ENCODE data around the gene CCDC122. TPM values are rescaled to one million over a fixed set of nuclear protein-coding genes. Genes with fewer than 3 reads are reported as not detected.

Gene CCDC122
- polyA plus RNA-seq, 5 donors = 3.5 to 7.9 (median 5.9) TPM

DNA sequence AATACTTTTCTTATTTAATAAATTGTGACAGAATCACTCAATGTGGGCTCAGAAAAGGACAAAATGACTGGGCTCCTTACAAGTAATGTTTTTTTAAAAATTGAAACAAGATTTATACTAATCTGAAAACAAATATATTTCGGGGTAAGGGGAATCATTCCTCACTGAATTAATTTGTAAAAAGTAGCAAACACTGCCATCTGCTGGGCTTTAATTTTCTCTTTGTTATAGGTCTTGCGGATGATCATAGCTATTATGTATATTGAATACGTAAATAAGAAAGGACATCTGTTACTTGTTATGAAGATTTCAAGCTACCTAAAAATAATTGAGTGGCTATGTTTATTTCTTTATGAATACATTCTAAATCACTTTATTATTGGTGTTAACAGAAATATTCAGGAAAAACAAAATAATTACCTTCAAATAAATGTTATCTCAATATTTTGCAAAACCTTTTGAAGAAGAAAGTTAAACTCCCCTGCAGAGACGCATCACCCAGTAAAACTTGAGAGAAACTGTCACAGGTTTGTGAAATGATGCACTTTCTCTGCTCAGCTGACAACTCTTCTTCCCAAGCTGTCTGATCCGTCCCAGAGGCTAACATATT, 75.0 kb downstream of the CCDC122 start:
- DNase-seq = peak; percentile 42 to 66

DNA sequence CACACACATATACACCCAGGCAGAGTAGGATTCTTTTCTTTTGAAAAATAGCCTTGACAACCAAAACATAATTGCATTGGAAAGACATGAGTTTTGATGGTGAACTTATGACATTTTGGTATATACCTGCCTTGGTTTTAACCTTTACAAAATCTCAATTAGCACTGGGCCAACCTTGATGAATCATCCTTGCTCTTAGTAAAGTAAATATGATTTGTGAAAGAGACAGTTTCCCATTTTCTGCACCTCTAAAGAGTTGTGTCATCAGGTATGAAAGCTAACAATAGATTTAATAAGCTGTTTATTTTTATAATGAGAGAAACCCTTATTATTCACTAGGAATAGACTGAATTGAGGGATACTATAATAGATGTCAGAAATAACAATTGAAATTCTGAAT, 77.0 kb downstream of the CCDC122 start:
- DNase-seq = no peak

DNA sequence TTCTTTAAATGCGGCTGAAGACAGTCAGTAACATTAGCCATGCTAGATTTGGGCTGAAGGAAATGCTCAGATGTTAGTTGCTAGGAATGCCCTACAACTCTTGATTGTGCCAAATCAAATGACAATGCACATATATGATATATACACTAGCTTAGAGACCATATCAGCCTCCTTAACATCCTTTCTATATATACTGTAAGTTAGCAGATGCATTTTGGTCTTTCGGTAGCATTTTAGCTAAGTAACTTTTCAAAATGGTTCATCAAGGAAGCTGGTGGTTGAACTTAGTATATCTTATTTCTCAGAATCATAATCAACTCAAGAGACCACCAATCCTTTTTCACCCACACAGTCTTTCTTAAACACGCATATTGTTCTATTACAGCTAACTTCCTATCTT, 78.7 kb downstream of the CCDC122 start:
- no peak for DNase-seq

DNA sequence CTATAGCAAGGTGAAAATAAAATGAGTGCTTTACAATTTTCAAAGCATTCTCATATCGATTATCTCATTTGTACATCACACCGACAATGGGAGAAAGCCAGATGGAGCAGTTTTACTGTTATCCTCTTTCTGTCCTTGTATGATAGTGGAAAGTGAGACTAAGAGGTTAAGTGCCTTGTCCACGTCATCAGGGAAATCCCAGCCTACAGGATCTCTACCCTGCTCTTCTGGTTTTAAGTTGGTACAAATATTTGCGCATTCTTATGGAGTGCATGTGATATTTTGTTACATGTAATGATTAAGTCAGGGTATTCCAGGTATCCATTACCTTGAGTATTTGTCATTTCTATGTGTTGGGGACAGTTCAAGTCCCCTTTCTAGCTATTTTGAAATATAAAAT, 80.3 kb downstream of the CCDC122 start:
- no peak for DNase-seq

DNA sequence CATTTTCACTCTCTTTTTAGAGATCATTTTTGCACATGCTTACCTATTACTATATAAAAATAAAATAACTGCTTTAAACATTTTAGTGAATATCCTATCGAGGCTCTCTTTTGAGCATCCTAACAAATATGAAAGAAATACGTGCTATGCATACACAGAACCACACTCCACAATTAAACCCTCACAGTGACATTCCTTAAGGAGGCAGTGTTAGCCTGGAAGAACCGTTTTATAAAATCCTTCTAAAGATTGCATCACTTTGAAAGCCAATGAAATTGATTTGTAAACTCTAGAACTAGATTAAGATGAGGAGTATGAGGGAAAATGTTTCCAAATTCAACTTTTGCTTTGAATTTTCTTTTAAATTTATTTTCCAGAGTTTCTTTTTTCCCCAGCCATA, 81.7 kb downstream of the CCDC122 start:
- no peak for DNase-seq

DNA sequence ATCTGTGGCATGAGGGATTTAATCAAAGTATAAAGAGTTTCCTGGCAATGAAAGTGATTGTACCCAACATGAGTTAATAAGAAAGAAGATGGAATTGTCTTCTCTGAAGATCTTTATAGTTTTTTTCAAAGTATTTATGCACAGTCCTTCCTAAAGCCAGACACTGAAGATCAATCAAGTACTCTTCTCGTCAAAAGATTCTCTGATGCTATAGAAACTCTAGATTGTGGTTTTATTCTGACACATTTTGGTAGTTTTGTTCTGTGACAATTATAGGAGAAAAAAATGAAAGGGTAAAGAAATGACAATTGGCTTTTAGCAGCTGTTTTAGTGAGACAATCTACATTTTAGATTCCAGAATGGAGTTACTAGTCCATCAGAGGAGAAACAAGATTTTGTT, 82.4 kb downstream of the CCDC122 start:
- no peak for DNase-seq

DNA sequence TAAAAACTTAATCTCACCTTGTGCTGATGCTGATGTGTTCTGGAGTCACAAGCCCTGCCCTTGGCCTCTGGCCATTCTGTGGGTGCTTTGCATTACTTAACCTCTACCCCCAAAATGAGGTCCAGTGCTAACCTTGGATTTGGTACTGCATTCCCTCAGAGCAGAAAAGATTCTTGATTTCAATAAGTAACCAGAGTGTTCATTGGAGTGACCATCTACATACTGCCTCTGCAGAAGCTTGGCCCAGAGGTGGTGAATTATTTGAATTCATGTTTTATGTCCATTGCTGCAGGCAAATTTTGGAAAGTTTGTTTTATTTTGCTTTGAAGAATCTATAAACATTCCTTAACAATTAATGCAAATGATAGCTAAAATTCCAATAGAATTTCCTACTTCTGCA, 85.1 kb downstream of the CCDC122 start:
- DNase-seq = no peak

DNA sequence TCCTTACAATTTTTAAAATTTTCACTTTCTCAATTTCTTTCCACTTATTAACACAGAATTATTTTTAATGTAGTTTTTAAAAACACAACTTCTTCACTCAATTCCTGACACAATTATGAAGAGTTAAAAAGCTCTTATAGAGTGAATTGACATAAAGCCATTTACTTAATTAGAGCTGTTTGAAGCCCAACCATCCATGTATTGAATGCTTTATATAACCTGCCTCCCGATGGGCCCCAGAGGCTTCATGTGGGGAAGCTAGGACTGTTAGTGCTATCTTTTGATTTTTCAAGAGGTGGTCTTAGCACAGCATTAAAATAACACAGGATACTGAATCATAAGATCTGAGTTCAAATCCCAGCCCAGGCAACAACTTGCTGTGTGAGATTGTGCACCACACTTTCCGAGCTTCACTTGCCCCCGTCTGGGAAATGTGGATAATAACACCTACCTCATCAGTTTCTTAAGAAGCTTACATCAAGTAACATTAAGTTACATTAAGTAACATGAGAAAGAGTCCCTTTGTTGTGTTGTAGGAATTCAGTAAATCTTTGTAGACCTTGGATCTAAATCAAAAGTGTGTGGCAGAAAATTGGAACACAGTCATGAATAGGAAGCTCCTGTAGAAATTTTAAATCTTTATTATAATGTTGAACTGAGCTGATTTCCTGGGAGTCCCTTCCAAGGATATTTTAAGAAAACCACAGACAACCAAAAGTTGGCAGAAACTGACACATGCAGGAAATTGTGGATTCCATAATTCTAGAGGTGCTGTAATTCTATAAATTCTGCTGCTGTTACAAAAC, 87.3 kb downstream of the CCDC122 start:
- no peak for DNase-seq

DNA sequence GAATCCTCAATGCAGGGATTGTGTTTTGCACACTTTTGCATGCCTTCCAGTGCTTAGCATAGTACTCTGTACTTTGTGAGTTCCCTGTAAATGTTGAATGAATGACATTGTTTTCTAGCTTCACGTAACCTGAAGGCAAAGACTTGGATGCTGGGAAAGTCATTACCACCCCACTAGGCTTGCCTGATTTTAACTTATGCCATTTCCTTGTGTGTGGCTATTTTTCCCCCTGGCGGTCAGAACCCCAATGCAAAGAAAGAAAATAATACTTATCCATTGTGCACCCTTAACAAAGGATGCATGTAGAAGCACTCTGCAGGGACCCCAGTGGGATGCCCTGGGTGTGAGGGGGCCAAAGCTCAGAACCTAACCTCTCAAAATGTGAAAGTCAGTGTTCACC, 91.5 kb downstream of the CCDC122 start:
- peak in 1 of 2 donors; percentile 42 for DNase-seq

DNA sequence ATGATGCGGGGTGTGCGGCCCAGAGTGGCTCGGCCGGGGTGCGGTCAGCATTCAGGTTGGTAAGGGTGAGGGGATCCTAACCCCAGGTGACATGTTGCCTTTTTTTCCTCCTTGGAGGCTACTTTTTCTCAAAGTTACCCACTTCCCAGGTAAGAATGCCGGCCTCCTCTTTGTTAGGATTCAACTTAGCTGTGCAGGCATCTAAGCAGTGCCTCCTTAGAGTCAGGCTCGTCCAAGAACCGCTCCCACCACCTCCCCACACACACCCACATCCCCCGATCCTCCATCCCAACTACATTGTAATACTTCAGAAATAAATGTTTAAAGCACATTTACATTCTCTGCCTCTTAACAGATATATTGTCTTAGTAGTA, 92.0 kb downstream of the CCDC122 start:
- no peak for DNase-seq

DNA sequence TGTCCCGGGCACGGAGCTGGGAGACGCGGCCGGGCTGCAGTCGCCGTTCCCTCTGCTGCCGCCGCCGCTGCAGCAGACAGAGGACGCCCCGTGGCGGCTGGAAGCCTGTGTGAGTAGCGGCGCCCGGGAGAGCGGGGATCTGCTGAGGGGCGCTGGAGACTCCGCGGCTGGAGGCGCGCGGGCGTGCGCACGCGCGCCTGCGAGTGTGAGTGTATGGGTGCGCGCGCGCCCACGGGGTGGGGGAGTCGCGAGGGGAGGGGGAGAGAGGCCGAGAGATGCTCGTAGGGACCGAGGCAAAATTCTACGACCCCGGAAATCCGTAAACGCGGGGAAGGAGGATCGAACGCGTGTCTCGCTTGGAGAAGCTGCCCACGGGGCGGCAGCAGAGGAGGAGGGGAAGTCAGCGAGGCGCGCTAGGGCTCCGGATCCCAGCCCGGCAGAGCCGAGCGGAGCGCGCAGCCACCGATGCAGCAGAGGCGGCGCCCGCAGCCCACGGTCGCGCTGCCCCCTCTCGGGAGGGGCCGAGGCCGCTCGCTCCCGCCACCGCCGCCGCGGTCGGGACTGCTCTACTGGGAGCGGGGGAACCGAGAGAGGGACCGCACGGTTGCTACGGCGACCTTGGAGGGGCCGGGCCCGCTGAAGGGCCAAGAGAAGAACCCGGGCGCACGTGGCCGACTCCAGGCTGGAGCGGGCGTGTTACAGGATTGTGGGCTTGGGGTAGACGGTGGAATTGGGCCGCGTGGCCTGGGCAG, 92.6 kb downstream of the CCDC122 start, which contains the start of gene ENOX1:
ENOX1 (minus strand) TSS at position 207 of the 752 bp plus-strand sequence.
- peak; percentile 85 to 86 for DNase-seq

DNA sequence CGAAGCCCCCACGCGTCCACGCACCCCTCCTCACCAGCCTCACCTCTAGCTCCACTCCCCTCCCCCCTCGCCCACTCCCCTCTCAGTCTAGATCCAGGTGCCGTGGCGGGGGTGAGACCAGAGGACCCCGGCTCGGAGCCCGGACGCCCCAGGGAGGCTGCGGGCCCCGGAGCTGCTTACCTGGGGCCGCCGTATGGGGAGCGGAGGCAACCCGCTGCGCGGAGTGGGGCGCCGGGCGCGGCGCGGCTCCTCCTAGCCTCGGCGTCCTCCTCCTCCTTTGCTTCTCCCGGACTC, 93.1 kb downstream of the CCDC122 start:
- no peak for DNase-seq

Other genes with a start within 250 kb of the CCDC122 start
- gene ENOX1, start 92.8 kb downstream of the CCDC122 start, polyA plus RNA-seq (ENCODE audit: insufficient read depth in 1 of 5, insufficient read length in 5 of 5, low replicate concordance in 1 of 5) = 1 to 10 TPM; 5.4 to 8.7 (median 6.1) TPM
- gene LACC1, start 164 bp upstream of the CCDC122 start, polyA plus RNA-seq (ENCODE audit: insufficient read depth in 1 of 5, insufficient read length in 5 of 5, low replicate concordance in 1 of 5) = 1 to 10 TPM; 3.7 to 5.1 (median 4.3) TPM